K562 treated with DMSO at 1 percent for 24 hours (cell line): ENCODE results near the gene TPCN2. TPM values are rescaled to one million over a fixed set of nuclear protein-coding genes. Genes with fewer than 3 reads are reported as not detected.

ENCODE experiments used
- total RNA-seq: library from RNA; unstranded; fragments of 300-600 nt; gene quantifications from 2 replicates; pipeline ENCODE4 v1.2.3, GENCODE V29; 2022; ENCODE audit warnings: low read depth; ENCODE audit not compliant: insufficient read depth

Gene TPCN2
- 7.7 and 8.6 TPM in 2 replicates for total RNA-seq

GRCh38 chr11:69048694-69049489, at the start of gene TPCN2:
Gene TPCN2, plus strand, starts transcription at chr11:69048932. Its CDS starts 66 bp downstream, at chr11:69048998.

GRCh38 chr11:69013009-69013951, 35.5 kb upstream of the TPCN2 start, which contains the start of gene MRGPRF:
Gene MRGPRF, minus strand, starts transcription at chr11:69013246. Its CDS starts 3,345 bp downstream, at chr11:69009901.

GRCh38 chr11:69155302-69156234, 106.8 kb downstream of the TPCN2 start, which contains the start of gene SMIM38:
Gene SMIM38, plus strand, starts transcription at chr11:69155935. Its CDS starts 1,912 bp downstream, at chr11:69157847.

Other genes with a start within 250 kb of the TPCN2 start
- 8.9 and 11.9 TPM in 2 replicates for gene CPT1A, start 207.0 kb upstream of the TPCN2 start, total RNA-seq
- gene MRPL21, start 145.1 kb upstream of the TPCN2 start, total RNA-seq: 142 and 162 TPM in 2 replicates
- 17.0 and 17.3 TPM in 2 replicates for gene IGHMBP2, start 145.0 kb upstream of the TPCN2 start, total RNA-seq
- not detected in 2 replicates for gene MRGPRD, start 67.9 kb upstream of the TPCN2 start, total RNA-seq
- not detected in 2 replicates for gene MRGPRF, start 35.7 kb upstream of the TPCN2 start, total RNA-seq
- gene SMIM38, start 107.0 kb downstream of the TPCN2 start, total RNA-seq: 0.22 and 0.28 TPM in 2 replicates
- gene MYEOV, start 245.2 kb downstream of the TPCN2 start, total RNA-seq: 29.9 and 34.5 TPM in 2 replicates